Stimulated activated CD4-positive, alpha-beta T cell treated with anti-CD3 and anti-CD28 coated beads, TNF-alpha, amount 100 ng/mL, for 24 hours (primary cell): Measurements from ENCODE around the gene FKBP6.
A peak's percentile ranks its signal among the peaks of the same experiment; 100 is the strongest.
"Not testable (repeated sequence)": the region's sequence is repeated elsewhere in the genome, so short reads cannot be mapped to it uniquely, and the experiment has no call there.

ENCODE experiments used
- DNase-seq, 3 experiments: peaks; one replicate each; pipeline ENCODE4 v3.0.0-alpha.2; 2020; ENCODE audit warnings: low read depth in 3 of 3

Gene FKBP6

GRCh38 chr7:73324081-73324845, 3.7 kb upstream of the FKBP6 start:
- DNase-seq = peak; percentile 14 to 49 (median 33)

DNA sequence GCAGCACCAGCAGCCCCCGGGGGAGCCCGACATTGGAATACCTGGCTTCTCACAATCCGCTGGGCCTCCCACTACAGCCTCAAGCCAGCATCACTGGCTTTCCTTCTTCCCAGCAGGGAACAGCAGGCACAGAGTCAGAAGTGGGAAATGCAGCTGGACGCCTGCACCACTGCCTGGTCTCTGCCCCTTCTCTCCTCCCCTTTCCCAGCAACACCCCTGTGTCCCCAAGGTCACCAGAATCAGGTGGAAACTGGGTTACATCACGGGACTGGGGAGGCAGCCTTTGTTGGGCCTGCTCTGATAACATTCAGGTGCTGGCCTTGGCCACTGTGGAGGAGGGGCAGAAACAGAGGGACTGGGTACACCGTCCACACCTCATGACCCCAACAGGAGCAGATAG, 2.5 kb upstream of the FKBP6 start:
- DNase-seq = not testable (repeated sequence)

GRCh38 chr7:73327449-73327848, 512 bp upstream of the FKBP6 start:
- not testable (repeated sequence) for DNase-seq

GRCh38 chr7:73328696-73329095, 735 bp downstream of the FKBP6 start:
- no peak for DNase-seq

DNA sequence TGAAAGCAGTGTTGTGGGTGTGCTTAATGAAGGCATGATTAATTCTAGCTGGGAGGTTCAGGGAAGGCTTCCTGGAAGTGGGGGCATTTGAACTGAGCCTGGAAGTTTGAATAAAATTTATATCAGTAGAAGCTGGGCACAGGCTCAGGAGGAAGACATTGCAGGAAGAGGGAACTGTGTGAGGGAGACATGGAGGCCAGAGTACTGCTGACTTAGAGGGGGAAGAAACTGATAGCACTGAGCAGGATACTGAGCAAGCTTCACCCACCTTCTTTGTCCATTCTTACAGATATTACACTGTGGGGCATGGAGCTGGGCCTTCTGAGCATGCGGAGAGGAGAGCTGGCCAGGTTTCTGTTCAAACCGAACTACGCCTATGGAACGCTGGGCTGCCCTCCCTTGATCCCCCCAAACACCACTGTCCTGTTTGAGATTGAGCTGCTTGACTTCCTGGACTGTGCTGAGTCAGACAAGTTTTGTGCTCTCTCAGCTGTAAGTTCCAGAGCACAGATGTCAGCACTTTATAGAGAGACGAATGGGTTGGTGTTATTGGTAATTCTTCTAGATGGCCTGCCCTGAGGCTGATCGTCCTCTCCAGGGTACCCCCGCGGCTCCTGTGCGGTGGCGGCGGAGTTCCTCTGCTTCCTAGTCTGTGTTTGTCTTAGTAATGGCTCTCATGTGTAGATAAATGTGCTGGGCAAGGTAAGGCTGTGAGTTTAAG, 2.1 kb downstream of the FKBP6 start:
- no peak for DNase-seq

DNA sequence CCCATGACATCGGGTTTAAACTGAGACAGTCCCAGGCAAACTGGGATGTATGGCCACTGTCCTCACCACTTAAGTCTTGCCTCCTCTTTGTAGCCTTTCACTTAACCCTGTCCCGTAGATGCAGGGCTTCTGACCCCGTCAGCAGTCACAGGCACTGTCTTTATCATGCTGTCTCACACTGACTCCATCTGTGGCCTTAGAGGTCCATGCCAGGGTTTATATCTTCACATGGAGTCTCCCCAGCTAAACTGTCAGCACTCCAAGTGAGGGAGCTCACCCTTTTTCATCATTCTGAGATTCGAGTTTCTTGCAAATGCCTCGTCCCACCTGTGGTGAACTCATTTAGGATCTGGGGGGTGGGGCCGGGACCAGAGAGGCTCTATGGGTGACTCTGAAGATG, 2.8 kb downstream of the FKBP6 start:
- no peak for DNase-seq

DNA sequence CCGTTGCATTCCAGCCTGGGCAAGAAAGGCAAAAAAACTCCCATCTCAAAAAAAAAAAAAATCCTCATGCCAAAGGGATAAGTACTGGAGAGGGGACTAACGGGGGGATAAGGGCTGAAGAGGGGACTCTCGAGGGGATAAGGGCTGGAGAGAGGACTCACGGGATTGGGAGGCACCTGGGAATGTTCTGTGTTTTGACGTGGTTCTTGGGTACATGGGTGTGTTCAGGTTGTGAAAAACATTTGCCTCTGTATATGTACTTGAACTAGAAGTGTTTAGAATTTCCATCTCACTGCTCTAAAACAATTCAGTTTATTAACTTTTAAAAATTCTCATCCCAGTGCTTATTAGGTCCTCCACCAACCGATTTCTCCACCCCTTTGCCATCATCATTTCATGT, 4.5 kb downstream of the FKBP6 start:
- DNase-seq = no peak

- DNase-seq = no peak
Observed at GRCh38 chr7:73338321-73338720, 10.4 kb downstream of the FKBP6 start.

DNA sequence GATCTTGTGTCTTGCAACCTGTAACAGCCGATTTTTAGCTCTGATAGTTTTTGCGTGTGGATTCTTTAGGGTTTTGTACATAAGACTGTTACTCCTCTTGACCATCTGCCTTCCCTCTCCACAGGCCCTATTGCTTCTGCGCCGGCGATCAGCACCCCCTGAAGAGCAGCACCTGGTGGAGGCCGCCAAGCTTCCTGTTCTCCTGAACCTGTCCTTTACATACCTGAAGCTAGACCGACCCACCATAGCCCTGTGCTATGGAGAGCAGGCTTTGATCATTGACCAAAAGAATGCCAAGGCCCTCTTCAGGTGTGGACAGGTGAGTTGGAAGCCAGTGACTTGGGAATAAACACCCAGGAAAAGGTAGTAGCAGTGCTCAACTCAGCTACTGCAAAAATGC, 12.6 kb downstream of the FKBP6 start:
- no peak for DNase-seq

DNA sequence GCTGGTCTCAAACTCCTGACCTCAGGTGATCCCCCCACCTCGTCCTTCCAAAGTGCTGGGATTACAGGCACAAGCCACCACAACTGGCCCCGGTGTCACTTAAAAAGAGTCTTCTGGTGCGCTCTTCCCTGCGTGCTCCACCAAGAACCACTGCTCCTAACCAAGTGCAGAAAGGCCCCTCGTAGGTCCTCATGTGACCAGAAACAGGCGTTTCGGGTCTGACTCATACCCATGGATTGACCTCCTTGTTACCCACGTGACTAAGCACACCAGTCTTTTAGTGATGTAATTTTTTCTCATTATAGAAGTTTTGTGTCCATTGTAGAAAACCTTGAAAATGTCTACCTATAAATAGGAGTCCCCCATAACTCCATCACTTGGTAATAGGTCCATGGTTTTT, 13.9 kb downstream of the FKBP6 start:
- DNase-seq = no peak

DNA sequence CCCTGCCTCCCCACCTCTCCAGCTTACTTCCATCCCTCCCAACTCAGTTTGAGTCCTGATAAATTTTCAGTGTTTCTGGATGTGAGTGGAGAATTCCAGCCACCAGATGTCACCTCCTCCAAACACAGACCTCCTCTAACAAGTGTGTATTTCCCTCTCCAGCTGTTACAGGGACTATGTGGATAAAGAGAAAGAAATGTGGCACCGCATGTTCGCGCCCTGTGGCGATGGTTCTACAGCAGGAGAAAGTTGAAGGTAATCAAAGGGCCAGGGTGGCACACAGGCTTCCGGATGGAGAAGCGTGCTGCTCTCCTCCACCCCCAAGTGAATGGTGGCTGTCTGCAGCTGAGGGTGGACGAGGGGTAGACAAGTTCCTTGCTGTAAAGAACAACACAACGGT, 14.7 kb downstream of the FKBP6 start:
- DNase-seq = no peak

DNA sequence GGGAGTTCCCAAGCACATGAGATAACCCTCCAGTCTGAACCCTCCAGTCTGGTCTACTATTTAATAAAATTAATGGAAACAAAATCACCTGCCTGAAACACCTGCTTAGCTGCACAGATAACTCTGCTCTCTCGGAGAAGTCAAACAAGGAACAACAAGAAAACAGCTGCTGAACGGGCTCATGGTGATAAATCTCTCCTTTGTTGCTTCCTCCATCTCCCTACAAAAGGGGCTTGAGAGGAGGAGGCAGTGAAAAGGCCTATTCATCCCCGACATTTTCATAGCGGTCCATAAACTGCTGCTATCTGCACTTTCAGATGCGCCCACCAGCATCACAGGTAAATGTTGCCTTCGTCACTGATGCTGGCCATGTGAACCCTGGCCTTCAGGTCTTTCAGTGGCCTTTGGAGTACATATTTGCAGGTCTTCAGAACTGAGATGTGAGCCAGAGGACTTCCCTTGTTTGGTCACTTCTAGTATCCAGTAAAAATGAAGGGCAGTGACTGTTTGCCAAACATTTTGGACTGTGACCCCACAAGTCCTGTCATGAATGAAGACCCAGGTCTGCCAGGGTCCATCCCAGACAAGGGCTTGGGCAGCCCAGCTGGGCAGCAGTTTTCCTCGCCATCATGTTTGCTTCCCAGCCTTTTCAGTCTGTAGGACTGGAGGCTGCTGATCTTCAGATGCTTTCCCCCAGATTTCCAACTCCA, 15.9 kb downstream of the FKBP6 start:
- DNase-seq = no peak

- DNase-seq = no peak
Observed at GRCh38 chr7:73345538-73345937, 17.6 kb downstream of the FKBP6 start.

- DNase-seq = no peak
Observed at GRCh38 chr7:73345951-73346350, 18.0 kb downstream of the FKBP6 start.

DNA sequence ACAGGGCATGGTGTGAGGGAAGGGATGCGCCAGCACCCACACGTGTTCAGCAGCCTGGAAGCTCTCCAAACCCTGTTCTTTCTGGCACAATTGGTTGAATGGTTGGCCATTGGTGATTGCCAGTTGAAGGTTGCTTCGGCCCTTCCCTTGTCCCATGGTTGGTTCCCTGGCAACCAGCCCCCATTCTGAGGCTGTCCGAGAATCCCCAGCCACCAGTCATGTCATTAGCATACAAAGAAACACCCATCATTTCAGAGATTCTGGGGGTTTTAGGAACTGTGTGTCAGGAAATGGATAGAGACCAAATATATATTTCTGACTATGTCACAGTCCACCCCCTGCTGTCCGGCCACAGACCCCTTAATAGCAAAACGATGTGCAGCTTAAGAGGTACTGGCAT, 21.8 kb downstream of the FKBP6 start:
- DNase-seq = no peak

DNA sequence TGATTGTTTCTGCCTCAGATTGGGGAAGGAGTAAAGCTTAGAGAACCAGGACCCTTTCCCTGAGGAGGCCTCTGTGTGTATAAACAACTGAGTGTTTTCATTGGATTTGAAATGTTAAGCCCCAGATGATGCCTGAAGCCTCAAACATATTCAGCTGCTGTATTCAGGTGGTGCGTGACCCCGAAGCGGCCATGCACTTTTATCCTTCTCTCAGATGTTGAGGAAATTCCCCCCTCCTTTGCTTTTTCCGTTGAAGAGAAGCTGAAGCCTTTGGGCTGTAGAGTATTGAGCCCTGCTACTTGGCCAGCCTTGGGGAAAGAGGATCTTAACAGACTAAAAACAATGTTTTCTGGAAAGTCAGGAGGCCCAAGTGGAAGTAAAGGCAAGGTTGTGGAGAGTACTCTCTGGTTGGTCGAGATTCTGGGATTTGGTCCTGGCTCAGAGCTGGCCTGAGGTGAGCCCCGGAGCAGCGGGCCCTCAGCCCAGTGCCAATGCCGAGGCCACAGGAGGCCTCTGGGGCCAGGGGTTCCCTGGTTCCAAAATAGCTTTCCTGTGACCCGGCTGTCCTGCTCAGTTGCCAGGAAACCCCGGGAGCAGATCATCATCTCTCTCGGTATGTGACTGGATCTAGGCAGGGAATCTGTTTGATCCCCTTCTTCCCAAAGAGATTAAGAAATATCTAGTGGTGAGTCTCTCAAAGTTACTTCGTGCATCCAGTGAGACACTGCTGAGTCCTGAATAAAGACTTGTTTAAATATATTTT, 22.5 kb downstream of the FKBP6 start:
- no peak for DNase-seq

- DNase-seq = no peak
Observed at GRCh38 chr7:73351447-73352167, 23.6 kb downstream of the FKBP6 start.

GRCh38 chr7:73352784-73353183, 24.8 kb downstream of the FKBP6 start:
- DNase-seq = no peak

- DNase-seq = no peak
Observed at GRCh38 chr7:73353243-73353642, 25.3 kb downstream of the FKBP6 start.

DNA sequence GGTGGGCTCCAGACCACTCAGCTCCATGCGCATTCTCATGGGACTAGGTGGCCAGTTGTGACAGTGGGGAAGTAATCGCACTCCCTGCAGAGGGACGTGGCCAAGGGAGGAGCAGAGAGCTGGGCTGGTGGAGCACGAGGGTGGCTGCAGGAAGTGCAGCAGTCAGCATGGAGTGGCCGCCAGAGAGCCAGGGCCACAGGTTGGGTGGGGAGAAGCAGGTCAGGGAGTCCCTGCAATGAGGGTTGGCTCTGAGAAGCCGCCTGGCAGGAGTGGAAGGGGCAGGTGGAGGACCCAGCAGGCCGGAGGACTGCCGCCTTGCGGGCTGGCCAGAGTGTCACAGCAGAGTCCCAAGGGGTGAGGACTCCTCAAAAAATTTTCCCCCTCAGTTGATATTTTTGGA, 26.2 kb downstream of the FKBP6 start:
- DNase-seq = no peak

GRCh38 chr7:73354821-73355220, 26.9 kb downstream of the FKBP6 start:
- DNase-seq = no peak
